HG02763 (cell line): Measurements from ENCODE around the gene BTBD10.

Experiments
- ATAC-seq: cut with Tn5 transposase; IDR thresholded peaks from one replicate; pipeline ENCODE4 v1.9.1; 2021; ENCODE audit warnings: mild to moderate bottlenecking, moderate library complexity; ENCODE audit not compliant: unreplicated experiment

The BTBD10 gene

GRCh38 chr11:13462901-13463778 is at the start of gene BTBD10:
Gene BTBD10, minus strand, starts transcription at chr11:13463222. Its CDS starts 18,098 bp downstream, at chr11:13445124.
- peak; percentile 97 for ATAC-seq

GRCh38 chr11:13503393-13503792 is 40.4 kb upstream of the BTBD10 start:
- ATAC-seq = no peak

GRCh38 chr11:13502492-13502891 is 39.5 kb upstream of the BTBD10 start:
- no peak for ATAC-seq

GRCh38 chr11:13495929-13496328 is 32.9 kb upstream of the BTBD10 start, which contains the start of gene PTH:
Gene PTH, minus strand, starts transcription at chr11:13495997. Its CDS starts 3,142 bp downstream, at chr11:13492855.
- no peak for ATAC-seq

GRCh38 chr11:13494051-13494450 is 31.0 kb upstream of the BTBD10 start:
- ATAC-seq = no peak

GRCh38 chr11:13487661-13488030 is 24.6 kb upstream of the BTBD10 start:
- no peak for ATAC-seq

GRCh38 chr11:13486926-13487660 is 24.1 kb upstream of the BTBD10 start:
- ATAC-seq = peak; percentile 66

GRCh38 chr11:13480198-13480597 is 17.2 kb upstream of the BTBD10 start:
- no peak for ATAC-seq

- no peak for ATAC-seq
These were observed 16.7 kb upstream of the BTBD10 start for GRCh38 chr11:13479688-13480087.

- no peak for ATAC-seq
These were observed 12.1 kb upstream of the BTBD10 start for GRCh38 chr11:13475091-13475490.

- no peak for ATAC-seq
These were observed 10.1 kb upstream of the BTBD10 start for GRCh38 chr11:13473013-13473722.

- no peak for ATAC-seq
These were observed 5.7 kb upstream of the BTBD10 start for GRCh38 chr11:13468750-13469149.

- ATAC-seq = no peak
These were observed 2.9 kb upstream of the BTBD10 start for GRCh38 chr11:13465909-13466371.

- ATAC-seq = no peak
These were observed 813 bp upstream of the BTBD10 start for GRCh38 chr11:13463779-13464290.

- peak; percentile 37 for ATAC-seq
These were observed 616 bp downstream of the BTBD10 start for GRCh38 chr11:13462311-13462900.

- no peak for ATAC-seq
These were observed 1.7 kb downstream of the BTBD10 start for GRCh38 chr11:13461291-13461690.

- no peak for ATAC-seq
These were observed 12.1 kb downstream of the BTBD10 start for GRCh38 chr11:13450832-13451397.

- ATAC-seq = no peak
These were observed 13.5 kb downstream of the BTBD10 start for GRCh38 chr11:13449522-13449921.

GRCh38 chr11:13448876-13449275 is 14.1 kb downstream of the BTBD10 start:
- no peak for ATAC-seq

GRCh38 chr11:13446444-13446843 is 16.6 kb downstream of the BTBD10 start:
- ATAC-seq = no peak
